ENCODE data around the gene HOXA9. TPM values are rescaled to one million over a fixed set of nuclear protein-coding genes. Genes with fewer than 3 reads are reported as not detected.

Gene HOXA9
- total RNA-seq, 1 donor from 2014 or later = 2.0 TPM

DNA sequence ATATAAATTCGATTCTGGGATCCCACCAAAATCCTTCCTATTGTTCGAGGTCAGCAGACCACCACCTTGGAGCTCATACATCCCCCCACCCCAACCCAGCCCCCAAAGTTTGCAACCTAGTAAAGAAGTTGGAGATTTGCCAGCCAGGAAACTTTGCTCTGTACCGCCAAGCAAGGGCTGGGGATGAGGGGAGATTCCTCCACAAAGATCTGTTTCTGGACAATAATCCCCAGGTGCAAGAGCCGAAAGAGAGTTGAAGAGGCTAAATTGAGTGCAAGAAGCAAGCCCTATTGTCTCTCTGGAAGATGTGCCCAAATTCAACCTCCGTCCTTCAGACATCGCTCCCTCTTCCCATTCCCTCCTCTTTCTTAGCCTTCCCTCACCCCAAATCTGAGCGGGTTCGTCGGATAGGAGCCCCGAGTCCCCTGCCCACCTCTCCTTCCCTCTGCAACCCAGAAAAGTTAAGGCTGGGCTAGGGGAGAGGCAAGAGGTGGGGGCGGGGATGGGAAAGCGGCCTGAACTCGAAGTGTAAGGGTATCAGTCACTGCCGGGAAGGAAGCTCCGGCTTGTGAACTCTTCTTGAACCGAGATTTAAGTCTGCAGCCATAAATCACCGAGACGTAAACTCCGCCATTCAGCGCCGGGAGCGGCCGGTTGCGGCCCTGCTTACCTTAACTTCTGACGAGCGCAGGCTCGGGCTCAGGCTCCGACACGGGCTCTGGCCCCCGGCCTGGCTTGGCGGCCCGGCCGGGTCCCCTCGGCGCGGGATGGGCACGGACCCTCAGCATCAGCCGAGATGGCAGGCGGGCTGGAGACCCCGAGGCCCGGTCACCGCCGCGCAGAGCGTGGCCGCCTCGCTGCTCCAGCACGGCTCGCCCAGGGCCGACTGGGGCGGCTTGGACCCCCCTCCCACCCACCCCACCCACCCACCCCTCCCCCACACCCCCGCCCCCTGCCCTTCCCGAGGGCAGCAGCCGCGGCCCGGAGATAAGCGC is 52.1 kb downstream of the HOXA9 start:
- peak; percentile 77 to 97 for DNase-seq (ENCODE audit: low read depth in 2 of 2)

Other genes starting within 250 kb of the HOXA9 start
- 0.40 and 0.44 TPM in 2 replicates for gene HOXA1, start 69.5 kb downstream of the HOXA9 start, total RNA-seq
- 0.20 and 0.22 TPM in 2 replicates for gene HOXA2, start 62.9 kb downstream of the HOXA9 start, total RNA-seq
- 0.22 and 0.79 TPM in 2 replicates for gene HOXA4, start 34.8 kb downstream of the HOXA9 start, total RNA-seq
- 5.8 and 7.0 TPM in 2 replicates for gene HOXA5, start 21.9 kb downstream of the HOXA9 start, total RNA-seq
- 2.0 and 2.4 TPM in 2 replicates for gene HOXA6, start 17.8 kb downstream of the HOXA9 start, total RNA-seq
- 2.4 and 5.0 TPM in 2 replicates for gene HOXA3, start 13.0 kb downstream of the HOXA9 start, total RNA-seq
- 1.5 and 1.8 TPM in 2 replicates for gene HOXA7, start 8.9 kb downstream of the HOXA9 start, total RNA-seq
- under 0.01 and 2.0 TPM in 2 replicates for gene HOXA10, start 8.8 kb upstream of the HOXA9 start, total RNA-seq
- gene HOXA11, start 19.7 kb upstream of the HOXA9 start, total RNA-seq = 0.22 TPM in 1 of 2 replicates, not detected in the other
- not detected in 2 replicates for gene HOXA13, start 34.6 kb upstream of the HOXA9 start, total RNA-seq
- not detected in 2 replicates for gene EVX1, start 77.3 kb upstream of the HOXA9 start, total RNA-seq